HG02571 (cell line): ENCODE data around the gene PMM1.
"Not testable (repeated sequence)": the region's sequence is repeated elsewhere in the genome, so short reads cannot be mapped to it uniquely, and the experiment has no call there.

ENCODE experiments used
- ATAC-seq: cut with Tn5 transposase; IDR thresholded peaks from one replicate; pipeline ENCODE4 v1.9.1; 2021; ENCODE audit warnings: mild to moderate bottlenecking, moderate library complexity; ENCODE audit not compliant: unreplicated experiment

The PMM1 gene

DNA sequence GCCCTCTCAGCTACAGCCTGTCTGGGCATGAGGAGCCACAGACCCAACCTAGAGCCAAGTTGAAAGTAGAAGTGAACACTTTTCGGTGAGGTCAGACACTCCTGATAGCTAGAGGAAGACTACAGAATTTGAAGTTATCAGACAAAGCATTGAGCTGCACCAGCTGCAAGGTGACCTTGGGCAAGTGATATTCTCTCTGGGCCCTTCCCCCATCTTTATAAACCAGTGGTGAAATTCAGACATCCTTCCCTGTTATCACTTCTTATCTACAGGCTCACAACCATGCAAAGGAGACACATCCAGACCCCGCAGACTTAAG, 8.0 kb upstream of the PMM1 start:
- ATAC-seq: no peak

- no peak for ATAC-seq
Measured at GRCh38 chr22:41596776-41597634, 7.4 kb upstream of the PMM1 start.

- no peak for ATAC-seq
Measured at GRCh38 chr22:41595703-41596102, 6.1 kb upstream of the PMM1 start.

GRCh38 chr22:41593336-41593960, 3.8 kb upstream of the PMM1 start:
- not testable (repeated sequence) for ATAC-seq

DNA sequence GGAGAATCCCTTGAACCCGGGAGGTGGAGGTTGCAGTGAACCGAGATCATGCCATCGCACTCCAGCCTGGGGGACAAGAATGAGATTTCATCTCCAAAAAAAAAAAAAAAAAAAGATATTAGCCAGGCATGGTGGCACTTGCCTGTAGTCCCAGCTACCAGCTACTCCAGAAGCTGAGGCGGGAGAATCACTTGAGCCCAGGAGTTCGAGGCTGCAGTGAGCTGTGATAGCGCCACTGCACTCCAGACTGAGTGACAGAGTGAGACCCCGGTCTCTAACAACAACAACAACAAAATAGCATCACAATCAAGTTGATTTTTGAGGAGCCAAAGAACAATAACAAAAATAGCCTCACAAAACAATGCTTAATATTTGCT, 2.3 kb downstream of the PMM1 start:
- no peak for ATAC-seq

DNA sequence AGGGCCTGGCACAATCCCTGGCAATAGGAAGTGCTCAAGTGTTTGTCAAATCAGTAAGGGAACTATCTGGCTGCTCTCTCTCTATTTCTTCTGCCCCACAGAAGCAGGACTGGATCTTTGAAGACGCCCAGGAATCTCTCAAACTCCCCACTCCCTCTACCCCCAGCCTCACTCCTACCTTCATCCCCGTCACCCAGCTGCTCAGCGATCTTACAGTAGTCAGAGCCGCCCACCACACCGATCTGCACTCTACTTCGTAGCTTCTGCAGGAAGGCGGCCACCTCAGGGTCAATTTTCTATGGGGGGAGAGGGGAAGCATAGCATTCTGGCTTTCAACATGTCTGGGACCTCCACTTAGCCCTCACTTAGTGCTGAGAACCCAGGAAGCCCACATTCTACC, 3.7 kb downstream of the PMM1 start:
- no peak for ATAC-seq

- ATAC-seq: no peak
Measured at GRCh38 chr22:41584881-41585280, 4.8 kb downstream of the PMM1 start.

DNA sequence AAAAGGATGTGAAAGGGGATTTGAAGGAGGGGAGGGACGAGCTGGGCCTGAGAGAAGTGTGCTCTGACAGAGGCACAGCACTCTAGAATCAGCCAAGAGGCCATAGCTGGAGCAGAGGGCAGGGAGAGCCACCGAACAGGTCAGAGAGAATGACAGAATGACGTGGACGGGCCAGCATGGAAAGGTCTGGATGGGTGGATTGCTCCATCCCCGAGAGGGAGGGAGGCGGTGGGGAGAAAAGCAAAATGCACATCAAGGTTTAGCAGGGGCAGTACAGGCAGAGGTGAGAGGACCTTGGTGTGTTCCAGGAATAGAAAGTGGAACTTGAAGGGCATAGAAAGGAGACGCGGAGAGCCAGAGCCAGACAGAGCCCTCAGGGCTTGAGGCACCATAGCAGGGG, 6.9 kb downstream of the PMM1 start:
- ATAC-seq: no peak

DNA sequence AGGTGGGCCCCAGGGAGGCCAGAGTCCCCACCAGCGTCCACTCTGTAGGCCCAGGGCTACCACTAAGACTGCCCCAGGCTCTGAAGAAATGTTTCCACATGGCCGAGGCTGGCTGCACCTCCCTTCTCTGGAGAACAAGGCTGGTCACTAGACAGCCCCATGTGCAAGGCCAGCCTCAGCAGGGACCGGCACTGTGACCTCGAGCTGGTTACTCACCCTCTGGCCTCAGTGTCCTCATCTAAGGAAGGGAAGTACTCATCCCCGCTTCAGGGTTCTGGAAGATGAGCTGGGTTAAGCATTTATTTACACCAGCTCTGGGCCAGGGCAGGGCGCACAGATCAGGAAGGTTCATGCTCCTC, 9.7 kb downstream of the PMM1 start:
- no peak for ATAC-seq

- no peak for ATAC-seq
Measured at GRCh38 chr22:41579297-41579996, 10.2 kb downstream of the PMM1 start.

DNA sequence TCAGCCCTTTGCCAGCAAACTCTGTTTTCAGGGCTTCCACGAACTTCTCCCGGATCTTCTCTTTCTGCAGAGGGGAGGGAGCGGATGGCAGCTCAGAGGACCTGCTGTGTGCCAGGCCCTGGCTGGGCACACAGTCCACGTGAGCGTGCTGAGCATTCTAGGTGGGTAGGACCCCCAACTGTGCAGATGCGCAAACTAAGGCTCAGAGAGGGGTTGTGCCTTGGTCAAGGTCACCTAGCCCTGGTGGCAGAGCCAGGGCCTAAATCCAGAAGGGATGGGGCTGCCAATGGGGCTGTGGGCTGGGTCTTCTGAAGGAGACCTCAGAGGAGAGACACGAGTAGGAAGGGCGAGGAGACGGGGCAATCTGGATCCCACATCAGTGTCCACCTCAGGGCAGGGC, 10.8 kb downstream of the PMM1 start:
- ATAC-seq: no peak

DNA sequence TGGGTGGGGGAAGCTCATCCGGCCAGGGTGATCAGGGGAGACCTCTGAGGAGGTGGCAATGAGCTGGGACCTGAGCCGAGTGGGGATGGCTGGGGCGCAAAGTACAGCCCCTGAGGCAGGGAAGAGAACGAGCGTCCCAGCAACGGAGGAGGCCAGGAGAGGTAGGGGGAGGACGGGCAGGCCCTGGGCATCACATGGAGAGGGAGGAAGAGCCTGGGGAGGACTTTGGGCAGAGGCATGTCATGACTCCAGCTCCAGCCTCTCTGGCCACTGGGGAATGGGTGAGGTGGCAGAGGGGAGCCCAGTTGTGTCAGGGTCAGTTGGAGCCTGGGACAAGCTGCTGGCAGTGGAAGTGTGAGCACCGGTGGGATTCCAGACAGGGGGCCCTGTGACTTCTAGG, 11.5 kb downstream of the PMM1 start:
- ATAC-seq: no peak

DNA sequence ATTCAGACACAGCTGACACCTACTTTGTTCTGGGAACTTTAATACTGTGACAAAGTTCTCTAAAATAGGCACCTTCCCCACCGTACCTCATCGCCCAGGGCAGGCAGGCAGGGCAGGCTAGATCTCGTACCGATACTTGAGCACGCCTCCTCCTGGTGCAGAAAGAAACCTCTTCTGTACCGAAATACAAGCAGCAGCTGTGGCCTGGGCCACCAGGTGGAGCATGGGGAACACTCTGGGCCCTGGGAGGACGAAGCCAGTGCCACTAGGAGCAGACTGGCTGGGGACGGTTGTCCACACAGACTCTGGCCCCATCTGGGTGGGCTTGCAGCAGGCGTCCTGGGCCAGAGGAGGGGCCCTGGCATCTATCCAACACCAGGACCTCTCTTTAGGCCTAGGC, 12.8 kb downstream of the PMM1 start:
- ATAC-seq: no peak

- no peak for ATAC-seq
Measured at GRCh38 chr22:41575533-41575932, 14.1 kb downstream of the PMM1 start.

GRCh38 chr22:41574847-41575381, 14.7 kb downstream of the PMM1 start:
- no peak for ATAC-seq

DNA sequence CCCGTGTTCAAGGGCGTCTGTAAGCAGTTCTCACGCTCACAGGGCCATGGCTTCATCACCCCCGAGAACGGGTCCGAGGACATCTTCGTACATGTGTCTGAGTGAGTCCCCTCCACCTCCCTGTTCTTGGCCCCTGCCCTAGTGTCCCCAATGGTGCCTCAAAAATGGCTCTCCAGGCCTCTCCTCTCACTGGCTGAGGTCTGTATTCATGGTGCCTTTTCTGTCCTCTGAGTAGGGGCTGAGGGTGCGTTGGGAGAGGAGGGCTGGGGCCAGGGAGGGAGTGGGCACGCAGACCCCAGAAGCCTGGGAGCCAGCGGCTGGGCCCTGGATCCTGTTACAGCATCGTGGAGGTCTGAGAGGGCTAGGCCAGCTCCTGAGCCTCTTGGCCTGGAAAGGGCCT, 16.0 kb downstream of the PMM1 start:
- ATAC-seq: no peak

DNA sequence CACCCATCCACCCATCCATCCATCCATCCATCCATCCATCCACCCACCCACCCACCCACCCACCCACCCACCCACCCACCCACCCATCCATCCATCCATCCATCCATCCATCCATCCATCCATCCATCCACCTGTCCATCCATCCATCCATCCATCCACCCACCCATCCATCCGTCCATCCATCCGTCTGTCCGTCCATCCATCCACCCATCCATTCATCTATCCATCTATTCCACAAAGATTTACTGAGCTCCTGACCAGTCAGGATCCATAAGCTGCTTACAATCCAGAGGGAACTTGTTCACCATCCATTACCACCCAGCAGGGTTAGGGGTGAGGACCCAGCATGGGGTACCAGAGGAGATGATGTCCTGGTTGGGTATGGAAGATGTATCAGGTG, 17.3 kb downstream of the PMM1 start:
- ATAC-seq: not testable (repeated sequence)

GRCh38 chr22:41571786-41572185, 17.9 kb downstream of the PMM1 start:
- ATAC-seq: no peak

DNA sequence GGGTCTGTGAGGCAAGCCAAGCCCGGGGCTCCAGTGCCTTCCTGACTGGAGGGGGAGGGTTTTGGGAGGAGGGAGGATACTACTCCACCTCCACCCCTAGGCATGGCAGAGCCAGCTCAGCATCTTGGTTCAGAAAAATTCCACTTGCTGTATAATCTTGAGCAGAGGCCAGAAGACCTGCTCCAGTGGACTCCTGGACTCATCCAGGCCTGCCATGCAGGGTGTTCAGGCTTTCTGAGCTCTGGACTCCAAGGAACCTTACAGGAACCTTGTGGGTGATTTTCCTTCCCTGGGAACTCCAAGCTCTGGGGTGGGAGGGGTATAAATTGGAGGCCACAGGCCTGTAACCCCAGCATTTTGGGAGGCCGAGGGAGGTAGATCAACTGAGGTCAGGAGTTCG, 19.4 kb downstream of the PMM1 start:
- no peak for ATAC-seq

DNA sequence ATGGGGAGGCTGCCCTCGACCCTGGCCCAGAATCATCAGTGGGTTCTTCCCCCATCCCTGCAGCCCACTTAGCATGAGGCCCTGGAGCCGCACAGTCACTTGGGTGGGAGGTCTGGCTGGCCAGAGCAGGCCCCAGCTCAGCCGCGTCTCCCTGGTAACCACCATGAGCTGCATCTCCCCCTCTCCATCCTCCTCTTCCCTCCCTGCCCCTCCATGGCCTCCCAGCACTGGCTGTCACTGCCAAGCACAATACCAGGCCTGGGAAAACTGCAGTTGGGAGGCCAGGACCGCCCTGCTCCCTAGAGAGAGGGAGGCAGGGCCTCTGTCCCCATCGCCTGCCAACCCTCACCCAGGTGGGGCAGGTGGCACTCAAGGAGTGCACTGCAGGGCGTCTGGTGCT, 20.8 kb downstream of the PMM1 start:
- no peak for ATAC-seq

DNA sequence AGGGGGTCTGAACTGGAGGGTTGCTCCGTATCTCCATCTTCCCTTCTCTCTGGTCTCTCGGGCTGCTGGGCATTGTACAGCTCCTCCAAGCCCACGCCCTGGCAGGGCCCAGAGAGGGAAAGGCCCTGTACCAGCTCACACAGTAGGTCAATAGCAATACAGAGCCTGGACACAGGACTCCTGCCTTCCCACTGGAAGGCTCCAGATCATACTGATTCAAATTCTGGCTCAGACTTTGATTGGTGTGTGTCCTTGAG, 22.2 kb downstream of the PMM1 start:
- ATAC-seq: no peak

DNA sequence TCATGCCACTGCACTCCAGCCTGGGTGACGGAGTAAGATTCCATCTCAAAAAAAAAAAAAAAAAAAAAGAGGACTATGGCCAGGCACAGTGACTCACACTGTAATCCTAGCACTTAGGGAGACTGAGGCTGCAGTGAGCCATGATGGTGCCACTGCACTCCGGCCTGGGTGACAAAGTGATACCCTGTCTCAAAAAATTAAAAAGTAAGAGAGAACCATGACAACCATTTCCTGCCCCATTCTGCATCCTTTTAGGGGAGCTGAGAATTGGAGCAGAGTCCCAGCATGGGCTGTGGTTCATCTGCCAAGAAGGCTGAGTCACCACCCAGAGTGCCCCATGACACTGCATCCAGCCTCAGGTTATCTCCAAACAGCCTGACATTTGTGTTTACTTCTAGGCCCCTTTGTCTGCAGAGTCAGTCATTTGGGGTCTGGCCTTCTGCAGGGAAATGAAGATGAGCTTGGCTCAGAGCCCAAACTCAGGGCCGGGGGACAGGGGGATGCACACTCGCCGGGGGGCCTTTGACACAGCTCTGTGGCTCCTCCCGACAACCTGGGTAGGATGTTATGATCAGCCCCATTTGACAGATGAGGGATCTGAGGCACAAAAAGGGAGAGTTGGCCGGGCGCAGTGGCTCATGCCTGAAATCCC, 24.1 kb downstream of the PMM1 start:
- ATAC-seq: no peak
